OCI-LY1 (cell line): Measurements from ENCODE around the gene BRD4.
A peak's percentile ranks its signal among the peaks of the same experiment; 100 is the strongest.

Experiments used
- H2AFZ ChIP-seq: fragments of 200-600 bp; sonication (generic), shearing (Covaris generic); 2 replicates; pipeline ENCODE4 v1.6.0; 2014; ENCODE audit warnings: antibody characterized with exemption, mild to moderate bottlenecking, low read length
- H3F3A ChIP-seq: fragments of 200-600 bp; sonication (generic), shearing (Covaris generic); 2 replicates; pipeline ENCODE4 v1.6.0; 2014; ENCODE audit warnings: mild to moderate bottlenecking, antibody characterized with exemption, low read length, moderate library complexity; ENCODE audit not compliant: insufficient read depth
- H3K27ac ChIP-seq: fragments of 200-600 bp; sonication (generic); 2 replicates; pipeline ENCODE4 v1.5.1; 2014; ENCODE audit warnings: low read length, mixed run types, mild to moderate bottlenecking, low read depth; ENCODE audit not compliant: poor library complexity, severe bottlenecking
- H3K27me3 ChIP-seq: fragments of 200-600 bp; sonication (generic); 2 replicates; pipeline ENCODE4 v1.6.0; 2014; ENCODE audit warnings: antibody characterized with exemption, mild to moderate bottlenecking, low read length, moderate library complexity; ENCODE audit not compliant: insufficient read depth
- H3K36me3 ChIP-seq: fragments of 200-600 bp; sonication (generic); 2 replicates; pipeline ENCODE4 v1.6.1; 2014; ENCODE audit warnings: mild to moderate bottlenecking, antibody characterized with exemption, low read length, moderate library complexity, mixed read lengths; ENCODE audit not compliant: insufficient read depth
- H3K4me1 ChIP-seq: fragments of 200-600 bp; sonication (generic); 2 replicates; pipeline ENCODE4 v1.5.1; 2014; ENCODE audit warnings: mild to moderate bottlenecking, low read length, moderate library complexity; ENCODE audit not compliant: insufficient read depth, severe bottlenecking
- H3K4me2 ChIP-seq: fragments of 200-600 bp; sonication (generic), shearing (Covaris generic); 2 replicates; pipeline ENCODE4 v1.6.1; 2014; ENCODE audit warnings: low read length
- H3K4me3 ChIP-seq: fragments of 200-600 bp; sonication (generic); 2 replicates; pipeline ENCODE4 v1.5.1; 2014; ENCODE audit warnings: low read length, low read depth, mild to moderate bottlenecking, mixed read lengths; ENCODE audit not compliant: poor library complexity, severe bottlenecking
- H3K79me2 ChIP-seq: fragments of 200-600 bp; shearing (Covaris generic); 2 replicates; pipeline ENCODE4 v1.6.1; 2016; ENCODE audit warnings: mixed run types, low read length, mixed read lengths; ENCODE audit not compliant: insufficient read depth
- H3K9ac ChIP-seq: fragments of 200-600 bp; sonication (generic), shearing (Covaris generic); 2 replicates; pipeline ENCODE4 v1.6.1; 2014; ENCODE audit warnings: mild to moderate bottlenecking, low read length, mixed read lengths
- H3K9me2 ChIP-seq: fragments of 200-600 bp; sonication (generic), shearing (Covaris generic); 2 replicates; pipeline ENCODE4 v1.6.1; 2014; ENCODE audit warnings: low read depth, mild to moderate bottlenecking, low read length, mixed read lengths
- H3K9me3 ChIP-seq: fragments of 200-600 bp; shearing (Covaris generic); 2 replicates; pipeline ENCODE4 v1.6.1; 2014; ENCODE audit warnings: low read length, mixed read lengths
- H4K20me1 ChIP-seq: fragments of 200-600 bp; sonication (generic), shearing (Covaris generic); 2 replicates; pipeline ENCODE4 v1.6.0; 2016; ENCODE audit warnings: mild to moderate bottlenecking, low read length; ENCODE audit not compliant: insufficient read depth
- EZH2 ChIP-seq: fragments of 200-600 bp; sonication (generic), shearing (Covaris generic); IDR thresholded peaks from 2 replicates; pipeline ENCODE4 v1.8.0; 2017; ENCODE audit warnings: borderline replicate concordance, mixed run types, mild to moderate bottlenecking, antibody characterized with exemption, low read length, moderate library complexity, mixed read lengths
- TF ChIP-seq, protein P1 (sequence below): fragments of 200-600 bp; sonication (generic), shearing (Covaris generic); IDR thresholded peaks from 2 replicates; pipeline ENCODE4 v1.5.1; 2017; ENCODE audit warnings: mild to moderate bottlenecking, antibody characterized with exemption, low read length, moderate library complexity, mixed read lengths

Gene BRD4

GRCh38 chr19:15287496-15287895, 44.8 kb downstream of the BRD4 start:
- H3K27ac ChIP-seq = peak overlapping the region; percentile 88
- peaks cover 94% of the 10 kb centered on the region for H3K79me2 ChIP-seq
- H3K9me2 ChIP-seq = no peaks in the 10 kb centered on the region
- TF ChIP-seq EZH2 = no peak
- H3K9ac ChIP-seq = peak overlapping the region; percentile 28; the same call in 1 of the 2 replicates
- no peaks in the 10 kb centered on the region for H3K36me3 ChIP-seq
- no peak overlapping the region for H2AFZ ChIP-seq
- no peaks in the 10 kb centered on the region for H3K27me3 ChIP-seq
- H3K4me2 ChIP-seq = peak overlapping the region; percentile 44
- no peaks in the 10 kb centered on the region for H3K9me3 ChIP-seq
- peaks cover 99% of the 10 kb centered on the region for H3K4me1 ChIP-seq
- H3K4me3 ChIP-seq = peak overlapping the region; percentile 16
- no peaks in the 10 kb centered on the region for H3F3A ChIP-seq
- no peaks in the 10 kb centered on the region for H4K20me1 ChIP-seq

GRCh38 chr19:15286688-15287365, 45.5 kb downstream of the BRD4 start:
- Histone ChIP-seq H3K27ac (peak overlapping the region; percentile 88), H3K4me1 (peaks cover 99% of the 10 kb centered on the region), H3K36me3 (no peaks in the 10 kb centered on the region), H2AFZ (no peak overlapping the region), H3K9me3 (no peaks in the 10 kb centered on the region), H3K4me2 (peak overlapping the region; percentile 56), H3K27me3 (no peaks in the 10 kb centered on the region), H3F3A (no peaks in the 10 kb centered on the region), H3K9me2 (no peaks in the 10 kb centered on the region), H3K79me2 (peaks cover 95% of the 10 kb centered on the region), H3K4me3 (peak overlapping the region; percentile 30), H4K20me1 (no peaks in the 10 kb centered on the region), H3K9ac (peak overlapping the region; percentile 27; the same call in 1 of the 2 replicates)
- TF ChIP-seq, protein P1, sequence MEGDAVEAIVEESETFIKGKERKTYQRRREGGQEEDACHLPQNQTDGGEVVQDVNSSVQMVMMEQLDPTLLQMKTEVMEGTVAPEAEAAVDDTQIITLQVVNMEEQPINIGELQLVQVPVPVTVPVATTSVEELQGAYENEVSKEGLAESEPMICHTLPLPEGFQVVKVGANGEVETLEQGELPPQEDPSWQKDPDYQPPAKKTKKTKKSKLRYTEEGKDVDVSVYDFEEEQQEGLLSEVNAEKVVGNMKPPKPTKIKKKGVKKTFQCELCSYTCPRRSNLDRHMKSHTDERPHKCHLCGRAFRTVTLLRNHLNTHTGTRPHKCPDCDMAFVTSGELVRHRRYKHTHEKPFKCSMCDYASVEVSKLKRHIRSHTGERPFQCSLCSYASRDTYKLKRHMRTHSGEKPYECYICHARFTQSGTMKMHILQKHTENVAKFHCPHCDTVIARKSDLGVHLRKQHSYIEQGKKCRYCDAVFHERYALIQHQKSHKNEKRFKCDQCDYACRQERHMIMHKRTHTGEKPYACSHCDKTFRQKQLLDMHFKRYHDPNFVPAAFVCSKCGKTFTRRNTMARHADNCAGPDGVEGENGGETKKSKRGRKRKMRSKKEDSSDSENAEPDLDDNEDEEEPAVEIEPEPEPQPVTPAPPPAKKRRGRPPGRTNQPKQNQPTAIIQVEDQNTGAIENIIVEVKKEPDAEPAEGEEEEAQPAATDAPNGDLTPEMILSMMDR = no peak
- TF ChIP-seq EZH2 = no peak

DNA sequence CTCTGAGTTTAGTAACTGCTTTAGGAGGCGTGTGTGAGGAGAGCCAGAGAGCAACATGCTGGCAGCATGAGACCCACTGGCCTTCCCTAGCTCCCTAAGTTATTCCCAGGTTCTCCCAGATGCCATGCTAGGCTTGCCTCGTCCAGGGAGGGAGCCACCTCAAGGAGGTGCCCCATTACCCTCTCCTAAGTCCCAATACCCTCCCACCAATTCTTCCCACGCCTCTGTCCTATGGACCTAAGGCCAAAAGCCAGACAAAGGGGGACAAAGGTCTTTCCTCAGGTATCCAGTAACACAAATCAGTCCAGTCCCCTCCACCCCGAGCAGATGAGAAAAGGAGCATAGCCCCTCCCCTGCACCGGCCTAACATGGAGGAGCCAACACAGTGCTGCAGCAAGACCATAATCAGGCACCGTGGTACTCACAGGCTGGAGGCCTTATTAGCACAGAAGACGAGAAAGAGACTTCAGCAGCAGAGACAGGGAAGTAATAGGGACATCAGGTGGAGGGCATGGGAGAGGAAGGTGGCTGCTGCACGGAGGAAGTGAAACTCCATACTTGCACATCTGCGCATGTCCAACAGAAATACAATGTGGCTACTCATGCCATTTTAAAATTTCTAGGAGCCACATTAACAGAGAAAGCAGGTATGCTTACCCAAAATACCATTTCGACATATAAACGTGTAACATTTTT, 46.3 kb downstream of the BRD4 start:
- Histone ChIP-seq H2AFZ (no peak overlapping the region), H3K9me2 (no peaks in the 10 kb centered on the region), H3K4me2 (peak overlapping the region; percentile 56), H3K9me3 (no peaks in the 10 kb centered on the region), H3K4me3 (peak overlapping the region; percentile 30), H3K27me3 (no peaks in the 10 kb centered on the region), H4K20me1 (no peaks in the 10 kb centered on the region), H3K9ac (peak overlapping the region; percentile 51; the same call in 1 of the 2 replicates), H3K27ac (peak overlapping the region; percentile 88), H3K4me1 (peaks cover 98% of the 10 kb centered on the region), H3F3A (no peaks in the 10 kb centered on the region), H3K36me3 (no peaks in the 10 kb centered on the region), H3K79me2 (peaks cover 95% of the 10 kb centered on the region)
- no peak for TF ChIP-seq EZH2
- TF ChIP-seq, protein P1 = no peak
